Measurements from ENCODE around the gene JDP2.

DNA sequence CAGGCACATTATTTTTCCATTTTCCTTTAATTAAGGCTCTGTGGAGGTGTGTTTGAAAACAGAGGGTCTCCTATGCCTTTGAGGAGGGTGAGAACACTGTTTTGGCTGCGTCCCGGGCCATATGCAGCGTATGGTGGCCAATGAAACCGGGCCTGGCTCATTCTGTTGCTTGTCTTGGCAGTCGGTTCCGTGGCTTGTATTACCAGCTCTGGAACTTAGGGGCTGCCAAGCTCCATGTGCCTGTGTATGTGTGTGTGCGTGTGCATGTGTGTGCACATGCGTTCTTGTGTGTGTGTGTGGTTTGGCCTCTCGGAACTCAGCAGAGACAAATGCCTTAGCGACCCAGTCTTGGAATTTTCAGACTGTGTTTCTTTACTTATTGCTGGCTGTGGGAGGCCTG lies 2.7 kb downstream of the JDP2 start:
- TF ChIP-seq, protein P1, sequence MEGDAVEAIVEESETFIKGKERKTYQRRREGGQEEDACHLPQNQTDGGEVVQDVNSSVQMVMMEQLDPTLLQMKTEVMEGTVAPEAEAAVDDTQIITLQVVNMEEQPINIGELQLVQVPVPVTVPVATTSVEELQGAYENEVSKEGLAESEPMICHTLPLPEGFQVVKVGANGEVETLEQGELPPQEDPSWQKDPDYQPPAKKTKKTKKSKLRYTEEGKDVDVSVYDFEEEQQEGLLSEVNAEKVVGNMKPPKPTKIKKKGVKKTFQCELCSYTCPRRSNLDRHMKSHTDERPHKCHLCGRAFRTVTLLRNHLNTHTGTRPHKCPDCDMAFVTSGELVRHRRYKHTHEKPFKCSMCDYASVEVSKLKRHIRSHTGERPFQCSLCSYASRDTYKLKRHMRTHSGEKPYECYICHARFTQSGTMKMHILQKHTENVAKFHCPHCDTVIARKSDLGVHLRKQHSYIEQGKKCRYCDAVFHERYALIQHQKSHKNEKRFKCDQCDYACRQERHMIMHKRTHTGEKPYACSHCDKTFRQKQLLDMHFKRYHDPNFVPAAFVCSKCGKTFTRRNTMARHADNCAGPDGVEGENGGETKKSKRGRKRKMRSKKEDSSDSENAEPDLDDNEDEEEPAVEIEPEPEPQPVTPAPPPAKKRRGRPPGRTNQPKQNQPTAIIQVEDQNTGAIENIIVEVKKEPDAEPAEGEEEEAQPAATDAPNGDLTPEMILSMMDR (tag by site-specific recombination; IDR thresholded peaks at IDR 0.05): no peak
- no peak for TF ChIP-seq ZNF311 (tag by site-specific recombination; IDR thresholded peaks at IDR 0.05; ENCODE audit: borderline replicate concordance)
- TF ChIP-seq, protein P2, sequence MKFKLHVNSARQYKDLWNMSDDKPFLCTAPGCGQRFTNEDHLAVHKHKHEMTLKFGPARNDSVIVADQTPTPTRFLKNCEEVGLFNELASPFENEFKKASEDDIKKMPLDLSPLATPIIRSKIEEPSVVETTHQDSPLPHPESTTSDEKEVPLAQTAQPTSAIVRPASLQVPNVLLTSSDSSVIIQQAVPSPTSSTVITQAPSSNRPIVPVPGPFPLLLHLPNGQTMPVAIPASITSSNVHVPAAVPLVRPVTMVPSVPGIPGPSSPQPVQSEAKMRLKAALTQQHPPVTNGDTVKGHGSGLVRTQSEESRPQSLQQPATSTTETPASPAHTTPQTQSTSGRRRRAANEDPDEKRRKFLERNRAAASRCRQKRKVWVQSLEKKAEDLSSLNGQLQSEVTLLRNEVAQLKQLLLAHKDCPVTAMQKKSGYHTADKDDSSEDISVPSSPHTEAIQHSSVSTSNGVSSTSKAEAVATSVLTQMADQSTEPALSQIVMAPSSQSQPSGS (tag by site-specific recombination; IDR thresholded peaks at IDR 0.05; ENCODE audit: low read depth): no peak
- no peak for TF ChIP-seq ZBTB8A (tag by site-specific recombination; IDR thresholded peaks at IDR 0.05)
- TF ChIP-seq ZBTB21 (tag by site-specific recombination; IDR thresholded peaks at IDR 0.05): no peak
- TF ChIP-seq, protein P3, sequence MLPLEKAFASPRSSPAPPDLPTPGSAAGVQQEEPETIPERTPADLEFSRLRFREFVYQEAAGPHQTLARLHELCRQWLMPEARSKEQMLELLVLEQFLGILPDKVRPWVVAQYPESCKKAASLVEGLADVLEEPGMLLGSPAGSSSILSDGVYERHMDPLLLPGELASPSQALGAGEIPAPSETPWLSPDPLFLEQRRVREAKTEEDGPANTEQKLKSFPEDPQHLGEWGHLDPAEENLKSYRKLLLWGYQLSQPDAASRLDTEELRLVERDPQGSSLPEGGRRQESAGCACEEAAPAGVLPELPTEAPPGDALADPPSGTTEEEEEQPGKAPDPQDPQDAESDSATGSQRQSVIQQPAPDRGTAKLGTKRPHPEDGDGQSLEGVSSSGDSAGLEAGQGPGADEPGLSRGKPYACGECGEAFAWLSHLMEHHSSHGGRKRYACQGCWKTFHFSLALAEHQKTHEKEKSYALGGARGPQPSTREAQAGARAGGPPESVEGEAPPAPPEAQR (tag by site-specific recombination; IDR thresholded peaks at IDR 0.05): no peak
- TF ChIP-seq YY1 (tag by site-specific recombination; IDR thresholded peaks at IDR 0.05): no peak
- no peak for TF ChIP-seq ZNF747 (tag by site-specific recombination; IDR thresholded peaks at IDR 0.05)
- TF ChIP-seq ZNF561 (tag by site-specific recombination; IDR thresholded peaks at IDR 0.05; ENCODE audit: borderline replicate concordance): no peak
- TF ChIP-seq KLF7 (tag by site-specific recombination; IDR thresholded peaks at IDR 0.05; ENCODE audit: borderline replicate concordance): no peak
- TF ChIP-seq ZEB2 (tag by site-specific recombination; IDR thresholded peaks at IDR 0.05): no peak
- no peak for TF ChIP-seq SP2 (tag by site-specific recombination; IDR thresholded peaks at IDR 0.05)
- TF ChIP-seq, protein P4, sequence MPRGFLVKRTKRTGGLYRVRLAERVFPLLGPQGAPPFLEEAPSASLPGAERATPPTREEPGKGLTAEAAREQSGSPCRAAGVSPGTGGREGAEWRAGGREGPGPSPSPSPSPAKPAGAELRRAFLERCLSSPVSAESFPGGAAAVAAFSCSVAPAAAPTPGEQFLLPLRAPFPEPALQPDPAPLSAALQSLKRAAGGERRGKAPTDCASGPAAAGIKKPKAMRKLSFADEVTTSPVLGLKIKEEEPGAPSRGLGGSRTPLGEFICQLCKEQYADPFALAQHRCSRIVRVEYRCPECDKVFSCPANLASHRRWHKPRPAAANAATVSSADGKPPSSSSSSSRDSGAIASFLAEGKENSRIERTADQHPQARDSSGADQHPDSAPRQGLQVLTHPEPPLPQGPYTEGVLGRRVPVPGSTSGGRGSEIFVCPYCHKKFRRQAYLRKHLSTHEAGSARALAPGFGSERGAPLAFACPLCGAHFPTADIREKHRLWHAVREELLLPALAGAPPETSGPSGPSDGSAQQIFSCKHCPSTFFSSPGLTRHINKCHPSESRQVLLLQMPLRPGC (tag by site-specific recombination; IDR thresholded peaks at IDR 0.05): no peak
- TF ChIP-seq ZXDB (tag by site-specific recombination; IDR thresholded peaks at IDR 0.05): no peak

All from HEK293 (cell line).